HG02763 (cell line): ENCODE results near the gene POMT2.

Experiments
- ATAC-seq: cut with Tn5 transposase; IDR thresholded peaks from one replicate; pipeline ENCODE4 v1.9.1; 2021; ENCODE audit warnings: mild to moderate bottlenecking, moderate library complexity; ENCODE audit not compliant: unreplicated experiment

POMT2 gene

GRCh38 chr14:77245820-77246219, 74.9 kb downstream of the POMT2 start:
- ATAC-seq, result no peak

GRCh38 chr14:77243853-77244252, 76.8 kb downstream of the POMT2 start:
- no peak for ATAC-seq

- no peak for ATAC-seq
These were observed 77.9 kb downstream of the POMT2 start for GRCh38 chr14:77242752-77243151.

- ATAC-seq, result no peak
These were observed 78.7 kb downstream of the POMT2 start for GRCh38 chr14:77241955-77242354.

- no peak for ATAC-seq
These were observed 80.3 kb downstream of the POMT2 start for GRCh38 chr14:77240336-77240915.

GRCh38 chr14:77239412-77239811, 81.3 kb downstream of the POMT2 start:
- no peak for ATAC-seq

- ATAC-seq, result no peak
These were observed 81.7 kb downstream of the POMT2 start for GRCh38 chr14:77238996-77239395.

GRCh38 chr14:77238356-77238755, 82.3 kb downstream of the POMT2 start:
- ATAC-seq, result no peak

- ATAC-seq, result no peak
These were observed 83.9 kb downstream of the POMT2 start for GRCh38 chr14:77236814-77237213.

GRCh38 chr14:77231721-77232120, 89.0 kb downstream of the POMT2 start:
- no peak for ATAC-seq

- ATAC-seq, result no peak
These were observed 89.8 kb downstream of the POMT2 start for GRCh38 chr14:77230914-77231313.

- no peak for ATAC-seq
These were observed 92.6 kb downstream of the POMT2 start for GRCh38 chr14:77228056-77228455.

- no peak for ATAC-seq
These were observed 94.7 kb downstream of the POMT2 start for GRCh38 chr14:77225892-77226557.

- no peak for ATAC-seq
These were observed 95.4 kb downstream of the POMT2 start for GRCh38 chr14:77225254-77225653.
